Heart left ventricle (tissue), 16 donors: ENCODE results near the gene CYB5B. TPM values are rescaled to one million over a fixed set of nuclear protein-coding genes. Genes with fewer than 3 reads are reported as not detected.
A peak's percentile ranks its signal among the peaks of the same experiment; 100 is the strongest.

Experiments used
- ATAC-seq, 4 donors: fragments of 200-7000 bp; cut with Tn5 transposase; one replicate each; pipeline ENCODE4 v1.9.1; 2020 to 2022; ENCODE audit warnings: moderate library complexity in 4 of 4, mild to moderate bottlenecking in 3 of 4, moderate number of reproducible peaks in 1 of 4
- DNase-seq, 5 donors: peaks; one replicate each; pipeline ENCODE4 v3.0.0-alpha.2; 2020
- H3K27ac ChIP-seq, 12 donors: fragments of 200-600 bp; sonication (generic) in 4 of 12; one replicate each; pipeline versions ENCODE4 v1.5.0 to v1.8.0; 2016 to 2022; ENCODE audit warnings: mild to moderate bottlenecking in 2 of 12
- H3K27me3 ChIP-seq, 9 donors: fragments of 200-600 bp; sonication (generic) in 2 of 9; one replicate each; pipeline versions ENCODE4 v1.5.1 to v1.8.0; 2016 to 2022; ENCODE audit warnings: mild to moderate bottlenecking in 3 of 9
- H3K36me3 ChIP-seq, 9 donors: fragments of 200-600 bp; sonication (generic) in 2 of 9; one replicate each; pipeline versions ENCODE4 v1.5.0 to v1.8.0; 2018 to 2022; ENCODE audit warnings: mild to moderate bottlenecking in 2 of 9
- H3K4me1 ChIP-seq, 12 donors: fragments of 200-600 bp; sonication (generic) in 4 of 12; one replicate each; pipeline versions ENCODE4 v1.5.0 to v1.8.0; 2016 to 2022; ENCODE audit warnings: mild to moderate bottlenecking in 3 of 12
- H3K4me3 ChIP-seq, 12 donors: fragments of 200-600 bp; sonication (generic) in 4 of 12; one replicate each; pipeline versions ENCODE4 v1.5.0 to v1.8.0; 2017 to 2022; ENCODE audit warnings: mild to moderate bottlenecking in 9 of 12, moderate library complexity in 4 of 12
- H3K9me3 ChIP-seq, 12 donors: fragments of 200-600 bp; sonication (generic) in 4 of 12; one replicate each; pipeline versions ENCODE4 v1.5.0 to v1.8.0; 2016 to 2022; ENCODE audit warnings: mild to moderate bottlenecking in 1 of 12
- POLR2A ChIP-seq, 2 donors: fragments of 450-650 bp; IDR thresholded peaks; one replicate each; pipeline ENCODE4 v1.6.1; 2017; ENCODE audit warnings: antibody characterized with exemption in 2 of 2, mild to moderate bottlenecking in 2 of 2, moderate library complexity in 2 of 2
- WGBS, 4 donors: extraction: QIAGEN DNeasy Blood & Tissue Kit in 2 of 4; methylation state at CpG; one replicate each; pipeline versions ENCODE4 v1.1.5 to v1.1.7; 2013 to 2018; 5-methylcytosine and 5-hydroxymethylcytosine counted together
- intact Hi-C, 10 donors: fragments of 100-400 bp; cut with DNase I; formaldehyde crosslinking; loops; one replicate each; pipeline versions ENCODE4 v1.11.1 to v1.14.2; 2022
- polyA plus RNA-seq, 2 donors: library from polyadenylated mRNA; stranded (reverse); fragments of 200-250 nt; gene quantifications; one replicate each; pipeline ENCODE4 v1.2.3, GENCODE V29; 2013
- total RNA-seq, 9 donors: library from RNA; depleted of rRNA in 2 of 9; stranded (reverse); fragments of >200 nt in 2 of 9; fragmentation: NEBNext Ultra II Directional in 3 of 9; extraction: Animal tissue kit (Norgen Biotek cat#: 25700) in 3 of 9; gene quantifications; one replicate each; pipeline versions ENCODE4 v1.1.0 to v1.2.4, GENCODE V29; 2016 to 2023
- TF ChIP-seq, protein P1 (sequence below), 12 donors: fragments of 200-600 bp; sonication (generic) in 4 of 12; IDR thresholded peaks; one replicate each; pipeline versions ENCODE4 v1.5.0 to v1.8.0; 2018 to 2022; ENCODE audit warnings: antibody characterized with exemption in 12 of 12, mild to moderate bottlenecking in 5 of 12
- donor health status: ischemic (EF 13 %, LVEDD 7.1; RV severe dilation, severe dysfunction).
- donor health status: healthy with polysubstance abuse.
- donor health status: DM: no; HTN: yes; CAD: no.
- donor health status: DM: no; HTN: no; CAD: no.
- donor health status: ischemic (EF 25% LVEDD 6.9; RV normal size, moderate dysfunction).
- donor health status: ischemic (EF 25% LVEDD 5.7; RV mildly dilated, moderate dysfunction).
- donor health status: healthy.
- donor health status: DM: yes; HTN: yes; CAD: no.
- donor health status: ischemic (EF 35%, LVEDD 5.7; RV mildly dilated, moderate dysfunction).
- donor health status: nonischemic (EF 11% LVEDD 7.7; RV severe dilation, severe dysfunction).
- donor health status: DM: yes; HTN: yes; CAD: no.
- donor health status: PGD.
- donor health status: ischemic (EF 29% LVEDD 5.4; RV normal size, mild dysfunction).
- donor health status: nonischemic (EF 23%, LVEDD 6.1; RV moderate dilation, normal function).

The CYB5B gene
- total and polyA plus RNA-seq, 11 donors, result 31.1 to 89.2 (median 65.0) TPM

DNA sequence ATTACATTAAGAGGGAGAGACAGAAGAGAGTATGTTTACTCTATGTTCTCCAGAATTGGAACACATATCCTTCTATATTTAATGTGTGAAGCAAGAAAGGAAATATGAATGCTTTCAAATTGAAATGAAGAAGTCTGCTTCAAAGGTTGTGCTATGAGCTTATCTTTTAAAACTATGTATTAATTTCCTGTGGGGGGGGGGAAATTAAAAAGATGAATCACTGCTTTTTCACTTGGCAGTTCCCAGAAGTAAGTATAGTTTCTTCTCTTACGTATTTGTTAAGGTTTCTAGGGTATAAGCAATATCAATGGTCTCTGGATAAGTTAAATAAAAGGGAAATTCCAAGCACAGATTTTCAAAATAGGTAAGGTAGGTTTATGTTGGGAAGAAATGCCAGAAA lies 45.7 kb upstream of the CYB5B start:
- peak overlapping the region in 1 of 12 donors; percentile 51 for H3K27ac ChIP-seq
- no peak for ATAC-seq
- no peaks in the 10 kb centered on the region for H3K9me3 ChIP-seq
- intact Hi-C loops, result no loop called here
- no peak overlapping the region for H3K4me3 ChIP-seq
- peaks cover 0 to 21% (median 2%) of the 10 kb centered on the region in 12 donors for H3K4me1 ChIP-seq
- H3K27me3 ChIP-seq, result no peaks in the 10 kb centered on the region
- peaks cover 0 to 95% (median 77%) of the 10 kb centered on the region in 9 donors for H3K36me3 ChIP-seq
- DNase-seq, result no peak
- 68 to 81% (median 75%) methylated on average over 1 of the region's 1 CpG for WGBS, 4 donors
- no peak for TF ChIP-seq POLR2A (IDR thresholded peaks at IDR 0.05)
- TF ChIP-seq, protein P1, sequence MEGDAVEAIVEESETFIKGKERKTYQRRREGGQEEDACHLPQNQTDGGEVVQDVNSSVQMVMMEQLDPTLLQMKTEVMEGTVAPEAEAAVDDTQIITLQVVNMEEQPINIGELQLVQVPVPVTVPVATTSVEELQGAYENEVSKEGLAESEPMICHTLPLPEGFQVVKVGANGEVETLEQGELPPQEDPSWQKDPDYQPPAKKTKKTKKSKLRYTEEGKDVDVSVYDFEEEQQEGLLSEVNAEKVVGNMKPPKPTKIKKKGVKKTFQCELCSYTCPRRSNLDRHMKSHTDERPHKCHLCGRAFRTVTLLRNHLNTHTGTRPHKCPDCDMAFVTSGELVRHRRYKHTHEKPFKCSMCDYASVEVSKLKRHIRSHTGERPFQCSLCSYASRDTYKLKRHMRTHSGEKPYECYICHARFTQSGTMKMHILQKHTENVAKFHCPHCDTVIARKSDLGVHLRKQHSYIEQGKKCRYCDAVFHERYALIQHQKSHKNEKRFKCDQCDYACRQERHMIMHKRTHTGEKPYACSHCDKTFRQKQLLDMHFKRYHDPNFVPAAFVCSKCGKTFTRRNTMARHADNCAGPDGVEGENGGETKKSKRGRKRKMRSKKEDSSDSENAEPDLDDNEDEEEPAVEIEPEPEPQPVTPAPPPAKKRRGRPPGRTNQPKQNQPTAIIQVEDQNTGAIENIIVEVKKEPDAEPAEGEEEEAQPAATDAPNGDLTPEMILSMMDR (IDR thresholded peaks at IDR 0.05), result no peak

DNA sequence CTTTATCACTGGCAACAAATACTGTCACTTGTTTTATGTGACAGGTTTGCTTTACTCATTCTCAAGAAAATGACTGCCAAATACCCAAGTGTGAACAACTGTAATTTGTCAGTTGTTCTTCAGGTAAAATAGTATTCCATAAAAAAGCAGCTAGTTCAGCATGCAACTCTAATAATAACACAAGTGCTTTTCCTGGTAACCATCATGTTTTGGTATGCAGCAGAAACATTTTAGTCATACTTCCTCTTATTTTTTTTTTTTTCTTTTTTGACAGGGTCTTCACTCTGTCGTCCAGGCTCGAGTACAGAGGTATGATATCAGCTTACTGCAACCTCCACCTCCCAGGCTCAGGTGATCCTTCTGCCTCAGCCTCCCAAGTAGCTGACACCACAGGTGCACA lies 43.2 kb upstream of the CYB5B start:
- no peaks in the 10 kb centered on the region for H3K9me3 ChIP-seq
- peaks cover 0 to 36% (median 15%) of the 10 kb centered on the region in 12 donors for H3K4me1 ChIP-seq
- no peak for TF ChIP-seq POLR2A (IDR thresholded peaks at IDR 0.05)
- TF ChIP-seq, protein P1 (IDR thresholded peaks at IDR 0.05), result no peak
- H3K27ac ChIP-seq, result peak overlapping the region in 1 of 12 donors; percentile 7
- peaks cover 0 to 78% (median 73%) of the 10 kb centered on the region in 9 donors for H3K36me3 ChIP-seq
- no peak overlapping the region for H3K4me3 ChIP-seq
- no peak for DNase-seq
- ATAC-seq, result no peak
- 38 to 52% (median 50%) methylated on average over 2 of the region's 2 CpGs for WGBS, 4 donors
- intact Hi-C loops, result no loop called here
- H3K27me3 ChIP-seq, result no peaks in the 10 kb centered on the region

DNA sequence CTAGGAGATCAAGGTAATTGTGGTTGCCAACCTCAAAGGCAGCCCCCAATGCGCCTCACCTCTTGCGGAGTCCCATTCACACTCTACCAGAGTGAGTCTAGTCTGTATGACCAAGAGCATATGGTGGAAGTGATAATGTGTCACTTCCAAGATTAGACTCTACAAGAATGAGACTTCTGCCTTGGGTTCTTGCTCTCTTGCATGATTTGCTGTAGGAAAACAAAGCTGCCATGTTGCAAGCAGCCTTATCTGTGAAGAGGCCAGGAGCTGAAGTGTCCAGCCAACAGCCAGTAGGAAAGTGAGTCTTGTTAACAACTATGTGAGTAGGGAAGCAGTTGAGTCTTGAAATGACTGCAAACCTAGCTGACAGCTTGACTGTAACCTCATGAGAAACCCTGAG lies 42.0 kb upstream of the CYB5B start:
- Histone ChIP-seq H3K4me3 (no peak overlapping the region), H3K27me3 (no peaks in the 10 kb centered on the region), H3K4me1 (peaks cover 0 to 39% (median 18%) of the 10 kb centered on the region in 12 donors), H3K36me3 (peaks cover 0 to 72% (median 68%) of the 10 kb centered on the region in 9 donors), H3K9me3 (no peaks in the 10 kb centered on the region), H3K27ac (no peak overlapping the region)
- ATAC-seq, result no peak
- no peak for DNase-seq
- TF ChIP-seq, protein P1 (IDR thresholded peaks at IDR 0.05), result no peak
- no peak for TF ChIP-seq POLR2A (IDR thresholded peaks at IDR 0.05)
- intact Hi-C loops, result no loop called here
- 89 to 99% (median 96%) methylated on average over 2 of the region's 2 CpGs for WGBS, 4 donors

DNA sequence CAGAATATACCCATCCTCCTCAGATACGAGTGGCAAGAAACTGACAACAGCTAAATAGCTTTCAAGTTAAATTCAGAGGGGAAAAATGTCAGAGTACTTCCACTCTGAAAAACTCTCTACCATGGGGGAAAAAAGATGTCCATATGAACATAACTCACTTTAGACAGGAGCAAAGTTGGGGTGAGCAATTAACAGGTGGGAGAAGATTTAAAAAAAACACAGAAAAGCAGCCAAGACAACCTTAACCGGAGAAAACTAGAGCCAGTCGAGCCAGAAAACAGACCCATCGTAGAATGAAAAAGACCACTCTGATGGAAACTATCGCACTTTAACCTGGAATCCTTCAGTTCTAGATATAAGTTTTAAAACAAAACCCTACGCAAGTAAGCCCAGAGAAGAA lies 39.4 kb upstream of the CYB5B start:
- intact Hi-C loops, result loop anchor here in 1 of 10 donors (5.0 kb wide), 1 partner anchor 177 kb away; no protein-coding TSS in a partner anchor
- 5 to 6% (median 6%) methylated on average over 6 of the region's 6 CpGs for WGBS, 4 donors
- ATAC-seq, result no peak

More for the DNA sequence above, 39.4 kb upstream of the CYB5B start:
- no peak for TF ChIP-seq POLR2A (IDR thresholded peaks at IDR 0.05)
- TF ChIP-seq, protein P1 (IDR thresholded peaks at IDR 0.05), result no peak
- no peak for DNase-seq
- H3K27ac ChIP-seq, result peak overlapping the region; percentile 71 to 97 (median 91)
- H3K9me3 ChIP-seq, result no peaks in the 10 kb centered on the region
- no peaks in the 10 kb centered on the region for H3K27me3 ChIP-seq
- H3K4me1 ChIP-seq, result peaks cover 0 to 32% (median 18%) of the 10 kb centered on the region in 12 donors
- H3K36me3 ChIP-seq, result peaks cover 0 to 46% (median 42%) of the 10 kb centered on the region in 9 donors
- H3K4me3 ChIP-seq, result peak overlapping the region; percentile 58 to 86 (median 72)
